OCI-M1 (cell line): ENCODE data around the gene DTHD1.

Source experiments
- DNase-seq: peaks from one replicate; lab custom pipeline; 2025; lab: John Stamatoyannopoulos, UW

Gene DTHD1

GRCh38 chr4:36348403-36348938, 67.1 kb downstream of the DTHD1 start:
- no peak for DNase-seq

DNA sequence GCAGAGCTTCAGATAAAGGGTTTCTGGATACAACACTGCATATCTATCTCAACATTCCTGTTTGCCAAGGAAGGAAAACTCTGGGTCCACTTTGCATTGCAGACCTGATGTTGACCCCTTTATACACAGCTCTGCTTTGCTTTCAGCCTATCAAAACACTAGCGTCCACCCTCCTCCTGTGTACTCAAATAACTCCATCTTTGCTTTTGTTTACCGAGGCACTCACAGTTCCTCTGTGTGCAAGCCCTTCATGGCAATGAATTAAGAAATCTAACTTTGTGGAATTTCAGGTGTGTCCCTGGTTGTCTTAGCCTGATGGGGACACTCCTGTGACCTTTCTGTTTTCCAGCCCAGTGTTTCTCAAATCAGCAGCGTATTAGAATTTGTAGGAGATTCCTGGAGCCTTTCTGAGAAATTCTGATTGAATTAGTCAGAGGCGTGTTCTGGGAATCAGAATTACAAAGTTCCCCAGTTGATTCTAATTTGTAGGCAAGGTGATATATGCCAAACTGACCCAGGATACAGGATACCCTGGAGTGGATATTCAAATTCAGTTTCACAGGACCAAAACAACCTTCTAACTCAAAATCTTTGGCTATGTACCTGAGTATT, 68.6 kb downstream of the DTHD1 start:
- no peak for DNase-seq

DNA sequence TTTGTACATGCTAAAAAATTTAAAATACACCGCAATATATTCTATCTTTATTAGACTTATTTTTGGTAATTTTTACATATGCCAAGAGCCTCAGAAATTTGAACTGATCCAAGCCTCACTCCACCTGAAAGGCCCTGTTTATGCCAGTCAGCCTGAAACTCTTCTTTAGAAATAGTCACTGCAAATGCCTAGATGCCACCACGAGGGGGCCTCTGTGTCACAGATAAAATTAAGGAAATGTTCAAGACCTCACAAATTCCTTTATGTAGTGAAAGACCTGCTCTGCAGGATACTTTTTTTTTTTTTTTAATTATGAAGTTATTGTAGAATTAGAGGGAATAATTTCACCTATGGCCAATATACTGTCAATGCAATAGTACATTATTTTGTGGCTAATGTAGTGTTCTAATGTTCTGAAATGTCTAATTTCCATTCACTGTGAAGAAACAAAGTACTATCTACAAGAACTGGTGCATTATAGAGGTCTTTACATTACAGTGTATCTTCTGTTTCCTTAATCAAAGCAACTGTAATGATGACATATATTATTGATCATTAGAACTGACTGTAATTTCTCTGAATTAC, 69.8 kb downstream of the DTHD1 start:
- peak; percentile 82 for DNase-seq

GRCh38 chr4:36353998-36354397, 72.6 kb downstream of the DTHD1 start:
- no peak for DNase-seq

GRCh38 chr4:36358173-36358572, 76.8 kb downstream of the DTHD1 start:
- no peak for DNase-seq

GRCh38 chr4:36360755-36361154, 79.3 kb downstream of the DTHD1 start:
- DNase-seq, result no peak

DNA sequence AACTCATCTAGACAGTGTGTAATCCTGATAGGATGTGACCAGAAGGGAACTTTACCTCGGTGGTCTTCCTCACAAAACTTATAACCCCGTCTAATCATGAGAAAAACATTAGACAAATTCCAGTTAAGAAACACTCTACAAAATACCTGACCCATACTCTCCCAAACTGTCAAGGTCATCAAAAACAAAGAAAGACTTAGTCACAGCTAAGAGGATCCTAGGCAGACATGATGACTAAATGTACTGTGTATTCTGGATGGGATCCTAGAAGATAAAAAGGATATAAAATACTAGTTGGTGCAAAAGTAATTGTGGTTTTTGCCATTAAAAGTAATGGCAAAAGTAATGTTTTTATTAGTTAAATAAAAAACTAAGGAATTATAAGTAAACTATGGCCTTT, 81.6 kb downstream of the DTHD1 start:
- no peak for DNase-seq

GRCh38 chr4:36374836-36375511, 93.6 kb downstream of the DTHD1 start:
- no peak for DNase-seq

DNA sequence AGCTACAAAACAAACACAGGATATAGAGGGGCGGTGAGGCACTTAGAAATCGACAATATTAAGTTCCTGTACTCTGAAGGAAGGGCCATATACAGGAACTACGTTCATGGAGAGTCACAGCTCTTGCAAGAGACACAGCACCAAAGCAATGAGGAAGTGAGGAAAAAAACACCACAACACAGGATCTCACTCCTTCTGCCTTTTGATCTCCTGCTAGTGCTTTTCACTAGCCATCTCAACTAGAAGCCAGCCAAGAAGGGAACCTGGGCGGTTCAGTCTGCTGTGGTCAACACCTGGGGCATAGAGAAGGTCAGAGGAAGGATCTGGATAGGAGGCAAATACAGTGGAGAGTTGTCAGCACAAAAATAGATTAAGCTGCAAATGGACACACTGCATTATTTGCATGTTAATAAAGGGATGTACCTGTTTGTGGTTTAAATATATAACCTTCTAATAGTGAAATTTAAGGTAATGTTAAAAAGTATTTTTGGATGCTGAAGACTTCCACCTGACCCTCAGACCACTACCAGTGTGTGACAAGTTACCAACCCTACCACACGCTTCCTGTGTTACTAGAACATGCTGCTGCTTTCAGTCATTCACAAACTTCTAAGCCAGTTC, 104.6 kb downstream of the DTHD1 start:
- DNase-seq, result peak; percentile 66

DNA sequence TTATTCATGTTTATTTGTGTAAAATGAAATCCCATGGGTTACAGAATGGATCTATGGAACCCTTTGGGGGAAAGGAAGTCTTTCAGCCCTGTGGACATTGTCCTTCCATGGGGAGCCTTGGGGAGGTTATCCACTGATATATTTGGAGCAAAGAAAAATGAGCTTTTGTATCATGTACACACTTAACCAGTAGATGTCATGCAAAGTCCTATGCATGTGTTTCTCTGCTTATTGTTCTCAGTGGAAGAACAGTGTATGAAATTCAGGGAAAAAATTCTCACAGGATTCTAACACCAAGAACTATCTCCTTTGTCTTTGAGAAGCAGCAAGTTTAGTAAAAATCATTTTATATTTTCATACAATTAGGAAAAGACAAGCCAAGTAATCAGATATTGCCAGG, 105.3 kb downstream of the DTHD1 start:
- DNase-seq, result peak; percentile 51

GRCh38 chr4:36388710-36389109, 107.3 kb downstream of the DTHD1 start:
- DNase-seq, result peak; percentile 72

DNA sequence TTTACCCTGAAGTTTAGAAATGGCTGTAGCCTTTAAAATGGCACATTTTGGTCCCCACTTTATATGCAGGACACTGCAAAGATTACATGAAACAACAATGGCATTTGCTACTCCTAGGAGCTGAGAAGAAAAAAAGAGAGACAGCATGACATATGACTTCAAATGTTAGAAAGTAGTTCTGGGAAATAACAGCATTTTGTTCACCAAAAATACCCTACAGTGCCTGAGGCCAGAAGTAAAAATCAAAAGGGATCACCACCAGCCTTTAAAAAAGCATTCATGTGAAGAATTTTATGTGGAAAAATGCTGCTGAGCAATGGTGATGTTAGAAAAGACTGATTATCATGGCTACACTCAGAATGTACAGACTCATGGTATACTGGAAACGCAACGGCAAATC, 110.0 kb downstream of the DTHD1 start:
- no peak for DNase-seq

DNA sequence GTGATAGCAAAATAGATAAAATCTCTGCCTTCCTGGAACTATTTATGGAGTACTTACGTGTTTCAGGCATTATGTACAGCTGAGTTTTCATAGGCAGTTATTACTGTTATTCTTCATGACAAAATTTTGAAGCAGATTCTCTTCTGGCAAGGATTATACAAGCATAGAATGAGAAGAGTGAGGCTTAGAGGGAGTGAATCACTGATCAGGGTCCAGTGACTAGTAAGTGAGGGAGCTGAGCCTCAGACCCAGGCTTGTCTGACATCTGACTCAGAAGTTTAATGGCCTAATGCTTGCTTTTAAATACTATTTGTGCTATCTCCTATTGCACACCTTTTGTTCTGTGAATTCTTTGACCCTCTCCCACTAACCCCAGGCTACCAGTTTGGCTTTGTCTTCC, 110.6 kb downstream of the DTHD1 start:
- no peak for DNase-seq

- DNase-seq, result peak; percentile 26
These were observed 111.5 kb downstream of the DTHD1 start for GRCh38 chr4:36392916-36393315.
